ENCODE measurements around the gene PROX2. TPM values are rescaled to one million over a fixed set of nuclear protein-coding genes. Genes with fewer than 3 reads are reported as not detected.
A peak's percentile ranks its signal among the peaks of the same experiment; 100 is the strongest.

PROX2 gene
- total RNA-seq, 2 donors from 2014 or later: 0.23 to 0.93 TPM

GRCh38 chr14:74840603-74841030 is 35.3 kb downstream of the PROX2 start:
- Mint-ChIP-seq H3K9me3 (no peaks in the 10 kb centered on the region), H3K27ac (peak overlapping the region in 1 of 2 donors; percentile 83), H3K36me3 (peaks cover 5 to 11% of the 10 kb centered on the region in 2 donors)
- DNase-seq (ENCODE audit: low spot score in 2 of 2) (no peak), ATAC-seq (peak; percentile 49 to 53)

GRCh38 chr14:74838166-74838565 is 37.8 kb downstream of the PROX2 start:
- H3K27ac Mint-ChIP-seq: peak overlapping the region; percentile 46 to 53

GRCh38 chr14:74836251-74836960 is 39.5 kb downstream of the PROX2 start:
- peak overlapping the region; percentile 10 to 46 for H3K27ac Mint-ChIP-seq
- no peaks in the 10 kb centered on the region for H3K9me3 Mint-ChIP-seq
- peaks cover 5 to 11% of the 10 kb centered on the region in 2 donors for H3K36me3 Mint-ChIP-seq
- DNase-seq (ENCODE audit: low spot score in 2 of 2) (no peak), ATAC-seq (no peak)

More at GRCh38 chr14:74838166-74838565, 37.8 kb downstream of the PROX2 start:
- DNase-seq (ENCODE audit: low spot score in 2 of 2) (no peak), ATAC-seq (no peak)
- no peaks in the 10 kb centered on the region for H3K9me3 Mint-ChIP-seq
- H3K36me3 Mint-ChIP-seq: peaks cover 5 to 11% of the 10 kb centered on the region in 2 donors

GRCh38 chr14:74835645-74836250 is 40.2 kb downstream of the PROX2 start:
- DNase-seq (ENCODE audit: low spot score in 2 of 2) (no peak), ATAC-seq (peak; percentile 29 to 66)
- Mint-ChIP-seq H3K36me3 (peaks cover 5 to 11% of the 10 kb centered on the region in 2 donors), H3K27ac (peak overlapping the region; percentile 46 to 57), H3K9me3 (no peaks in the 10 kb centered on the region)

GRCh38 chr14:74834692-74835392 is 41.1 kb downstream of the PROX2 start:
- ATAC-seq (no peak), DNase-seq (ENCODE audit: low spot score in 2 of 2) (no peak)
- H3K27ac Mint-ChIP-seq: peak overlapping the region; percentile 37 to 46
- H3K36me3 Mint-ChIP-seq: peaks cover 8 to 20% of the 10 kb centered on the region in 2 donors
- H3K9me3 Mint-ChIP-seq: no peaks in the 10 kb centered on the region

- no peak for ATAC-seq
- H3K36me3 Mint-ChIP-seq: peaks cover 15 to 31% of the 10 kb centered on the region in 2 donors
- no peak for DNase-seq (ENCODE audit: low spot score in 2 of 2)
- H3K9me3 Mint-ChIP-seq: no peaks in the 10 kb centered on the region
- H3K27ac Mint-ChIP-seq: no peak overlapping the region
Measured at GRCh38 chr14:74832849-74833248, 43.1 kb downstream of the PROX2 start.

- no peak for ATAC-seq
- peak overlapping the region in 1 of 2 donors; percentile 88 for H3K27ac Mint-ChIP-seq
- peaks cover 15 to 27% of the 10 kb centered on the region in 2 donors for H3K36me3 Mint-ChIP-seq
- no peak for DNase-seq (ENCODE audit: low spot score in 2 of 2)
- H3K9me3 Mint-ChIP-seq: no peaks in the 10 kb centered on the region
Measured at GRCh38 chr14:74829251-74829650, 46.7 kb downstream of the PROX2 start.

- no peaks in the 10 kb centered on the region for H3K9me3 Mint-ChIP-seq
- H3K36me3 Mint-ChIP-seq: peaks cover 15 to 27% of the 10 kb centered on the region in 2 donors
- no peak for ATAC-seq
- no peak for DNase-seq (ENCODE audit: low spot score in 2 of 2)
- no peak overlapping the region for H3K27ac Mint-ChIP-seq
Measured at GRCh38 chr14:74826574-74826973, 49.4 kb downstream of the PROX2 start.

Other genes starting within 250 kb of the PROX2 start
- gene AREL1, start 163.1 kb downstream of the PROX2 start, total RNA-seq: 10 to 100 TPM; 30.1 to 47.1 TPM
- 10 to 100 TPM; 74.1 to 94.5 TPM for gene FCF1, start 163.0 kb downstream of the PROX2 start, total RNA-seq
- 10 to 100 TPM; 53.0 to 73.9 TPM for gene YLPM1, start 112.8 kb downstream of the PROX2 start, total RNA-seq
- 100 to 1,000 TPM; 125 to 135 TPM for gene DLST, start 5.8 kb upstream of the PROX2 start, total RNA-seq
- gene RPS6KL1, start 47.1 kb upstream of the PROX2 start, total RNA-seq: 1 to 10 TPM; 1.1 to 4.8 TPM
- gene PGF, start 79.5 kb upstream of the PROX2 start, total RNA-seq: under 1 TPM in 1 of 2 donors, not detected in 1; 0.46 TPM
- gene EIF2B2, start 126.8 kb upstream of the PROX2 start, total RNA-seq: 10 to 100 TPM; 40.1 to 63.7 TPM
- gene MLH3, start 175.3 kb upstream of the PROX2 start, total RNA-seq: 10 to 100 TPM; 28.7 to 32.9 TPM
- 10 to 100 TPM; 33.9 to 58.6 TPM for gene ACYP1, start 187.9 kb upstream of the PROX2 start, total RNA-seq
- 1 to 10 TPM; 1.5 to 1.8 TPM for gene ZC2HC1C, start 193.5 kb upstream of the PROX2 start, total RNA-seq

All from activated naive CD4-positive, alpha-beta T cell treated with anti-CD3 and anti-CD28 coated beads, Interleukin-2, amount 50 U/mL, for 72 hours (primary cell).